Spleen (tissue), 11 donors: ENCODE measurements around the gene GNG14. TPM values are rescaled to one million over a fixed set of nuclear protein-coding genes. Genes with fewer than 3 reads are reported as not detected.

ENCODE experiments used
- DNase-seq: peaks from one replicate; pipeline ENCODE4 v3.0.0-alpha.2; 2020
- H3K27ac ChIP-seq, 8 donors: fragments of 200-600 bp; sonication (generic) in 7 of 8; 1 replicate in 4 of 8; 2 replicates in 4 of 8; pipeline versions ENCODE4 v1.5.0 to v1.8.0; 2016 to 2021; ENCODE audit warnings: inconsistent platforms in 4 of 8, mild to moderate bottlenecking in 4 of 8, moderate library complexity in 1 of 8
- H3K27me3 ChIP-seq, 7 donors: fragments of 200-600 bp; sonication (generic) in 6 of 7; replicated peaks in 1 of 7; 1 replicate in 4 of 7; 2 replicates in 3 of 7; pipeline versions ENCODE4 v1.5.0 to v1.8.0; 2016 to 2021; ENCODE audit warnings: inconsistent platforms in 3 of 7, mild to moderate bottlenecking in 1 of 7
- H3K36me3 ChIP-seq, 6 donors: fragments of 200-600 bp; sonication (generic) in 5 of 6; 1 replicate in 4 of 6; 2 replicates in 2 of 6; pipeline versions ENCODE4 v1.5.0 to v1.8.0; 2016 to 2021; ENCODE audit warnings: inconsistent platforms in 2 of 6
- H3K4me1 ChIP-seq, 6 donors: fragments of 200-600 bp; sonication (generic) in 5 of 6; 1 replicate in 3 of 6; 2 replicates in 3 of 6; pipeline versions ENCODE4 v1.5.0 to v1.8.0; 2016 to 2021; ENCODE audit warnings: inconsistent platforms in 3 of 6
- H3K4me3 ChIP-seq, 8 donors: fragments of 200-600 bp; sonication (generic) in 7 of 8; 1 replicate in 4 of 8; 2 replicates in 4 of 8; pipeline versions ENCODE4 v1.5.0 to v1.8.0; 2016 to 2021; ENCODE audit warnings: inconsistent platforms in 4 of 8, mild to moderate bottlenecking in 4 of 8, moderate library complexity in 2 of 8
- H3K9me3 ChIP-seq, 8 donors: fragments of 200-600 bp; sonication (generic) in 7 of 8; 1 replicate in 4 of 8; 2 replicates in 4 of 8; pipeline versions ENCODE4 v1.5.0 to v1.8.0; 2016 to 2021; ENCODE audit warnings: inconsistent platforms in 4 of 8
- POLR2A ChIP-seq, 3 donors: fragments of 450-650 bp; IDR thresholded peaks; one replicate each; pipeline ENCODE4 v1.5.1; 2017; ENCODE audit warnings: antibody characterized with exemption in 3 of 3, mild to moderate bottlenecking in 1 of 3
- POLR2AphosphoS5 ChIP-seq, 3 donors: sonication (generic); formaldehyde crosslinking; IDR thresholded peaks; one replicate each; pipeline ENCODE4 v1.5.1; 2017; ENCODE audit warnings: antibody characterized with exemption in 3 of 3
- WGBS, 5 donors: extraction: QIAGEN DNeasy Blood & Tissue Kit in 3 of 5; methylation state at CpG; one replicate each; pipeline versions ENCODE4 v1.1.5 to v1.1.7; 2013 to 2018; 5-methylcytosine and 5-hydroxymethylcytosine counted together
- intact Hi-C: fragments of 100-400 bp; cut with DNase I; formaldehyde crosslinking; loops from one replicate; pipeline ENCODE4 v1.15.0; 2023; ENCODE audit warnings: low total_unique reads
- polyA plus RNA-seq, 3 donors: library from polyadenylated mRNA; stranded (reverse); fragments of 200-250 nt; gene quantifications; one replicate each; pipeline ENCODE4 v1.2.1, GENCODE V29; 2013
- total RNA-seq, 7 donors: library from RNA; depleted of rRNA in 3 of 7; stranded (reverse); fragments of >200 nt in 3 of 7; fragmentation: NEBNext Ultra II Directional in 4 of 7; extraction: Animal tissue kit (Norgen Biotek cat#: 25700) in 4 of 7; gene quantifications; one replicate each; pipeline versions ENCODE4 v1.1.0 to v1.2.1, GENCODE V29; 2016 to 2021
- TF ChIP-seq, protein P1 (sequence below), 11 experiments: fragments of 200-600 bp in 7 of 11; fragments of 450-650 bp in 4 of 11; sonication (generic) in 4 of 11; IDR thresholded peaks in 8 of 11; conservative IDR thresholded peaks in 3 of 11; 1 replicate in 7 of 11; 2 replicates in 4 of 11; pipeline versions ENCODE4 v1.4.0 to v1.8.0; 2016 to 2021; ENCODE audit warnings: antibody characterized with exemption in 11 of 11, inconsistent platforms in 4 of 11, mild to moderate bottlenecking in 1 of 11
- donor health status: healthy with polysubstance abuse.
- donor health status: DM: no; HTN: no; CAD: no; lungs with moderate emphysema.
- donor health status: DM: no; HTN: no; CAD: no.
- donor health status: Bipolar disorder and iron deficiency.
- donor health status: healthy.
- donor health status: DM: no; HTN: no; CAD: no.
- donor health status: DM: yes; HTN: yes; CAD: no.

GNG14 gene
- total and polyA plus RNA-seq, 10 donors: not detected

DNA sequence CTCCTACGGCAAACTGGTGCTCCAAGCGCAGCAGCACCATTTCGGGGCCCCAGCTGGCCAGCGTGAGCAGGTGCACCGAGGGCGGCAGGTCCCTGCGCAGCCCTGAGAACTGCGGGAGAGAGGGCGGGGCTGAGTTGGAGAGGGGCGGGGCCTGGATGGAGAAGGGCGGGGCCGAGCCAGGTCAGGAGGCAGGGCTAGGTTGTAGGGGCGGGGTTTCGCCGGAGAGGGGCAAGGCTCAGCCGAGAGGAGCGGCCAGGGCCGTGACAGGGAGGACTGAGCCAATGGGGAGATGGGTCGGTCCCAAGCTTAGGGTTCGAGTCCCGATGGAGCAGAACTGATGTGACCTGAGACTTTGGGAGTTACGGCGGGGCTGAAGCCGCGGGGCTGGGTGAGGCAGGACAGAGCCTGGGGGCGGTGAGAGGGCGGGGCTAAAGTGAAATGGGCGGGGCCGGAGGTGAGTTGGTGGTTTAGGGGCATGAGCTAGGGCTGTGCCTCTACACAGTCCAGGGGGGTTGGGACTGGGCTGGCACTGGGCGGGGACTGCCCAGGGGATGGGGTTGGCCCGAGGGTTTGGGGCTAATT, 40.2 kb upstream of the GNG14 start:
- Histone ChIP-seq H3K4me1 (peaks cover 0 to 15% (median 9%) of the 10 kb centered on the region in 6 donors), H3K4me3 (peak overlapping the region in 5 of 8 donors; percentile 7 to 59 (median 25)), H3K36me3 (peaks cover 0 to 85% (median 10%) of the 10 kb centered on the region in 6 donors), H3K9me3 (no peaks in the 10 kb centered on the region), H3K27ac (peak overlapping the region in 2 of 8 donors; percentile 13), H3K27me3 (no peaks in the 10 kb centered on the region)
- no peak for TF ChIP-seq POLR2A (IDR thresholded peaks at IDR 0.05)
- peak in 2 of 3 donors; percentile 58 to 69 for TF ChIP-seq POLR2AphosphoS5 (IDR thresholded peaks at IDR 0.05)
- 34 to 61% (median 42%) methylated on average over 30 to 31 of the region's 31 CpGs for WGBS, 5 donors
- intact Hi-C loops: no loop called here
- peak; percentile 85 for DNase-seq

DNA sequence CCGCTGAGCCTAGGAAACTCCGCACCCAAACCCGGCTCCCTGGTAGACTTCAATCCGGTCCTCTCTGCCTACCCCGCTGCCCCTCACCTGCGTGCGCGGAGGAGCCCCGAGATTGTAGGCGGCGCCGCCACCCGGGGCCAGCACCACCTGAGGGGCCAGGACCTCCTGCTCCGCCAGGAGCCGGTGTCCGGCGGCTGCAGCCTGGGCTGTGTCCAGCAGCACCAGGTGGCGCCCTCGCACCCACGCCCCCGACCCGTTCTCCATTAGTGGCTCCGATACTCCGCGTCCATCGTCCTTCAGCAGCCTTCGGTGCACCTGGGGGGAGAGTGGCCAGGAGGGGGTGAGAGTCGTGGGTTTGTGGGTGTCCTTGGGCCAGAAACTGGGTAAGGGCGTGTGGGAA, 39.7 kb upstream of the GNG14 start:
- peaks cover 0 to 85% (median 10%) of the 10 kb centered on the region in 6 donors for H3K36me3 ChIP-seq
- intact Hi-C loops: no loop called here
- peak overlapping the region in 5 of 8 donors; percentile 7 to 59 (median 25) for H3K4me3 ChIP-seq
- peaks cover 0 to 15% (median 9%) of the 10 kb centered on the region in 6 donors for H3K4me1 ChIP-seq
- H3K27ac ChIP-seq: peak overlapping the region in 1 of 8 donors; percentile 13
- TF ChIP-seq POLR2A (IDR thresholded peaks at IDR 0.05): no peak
- TF ChIP-seq, protein P1, sequence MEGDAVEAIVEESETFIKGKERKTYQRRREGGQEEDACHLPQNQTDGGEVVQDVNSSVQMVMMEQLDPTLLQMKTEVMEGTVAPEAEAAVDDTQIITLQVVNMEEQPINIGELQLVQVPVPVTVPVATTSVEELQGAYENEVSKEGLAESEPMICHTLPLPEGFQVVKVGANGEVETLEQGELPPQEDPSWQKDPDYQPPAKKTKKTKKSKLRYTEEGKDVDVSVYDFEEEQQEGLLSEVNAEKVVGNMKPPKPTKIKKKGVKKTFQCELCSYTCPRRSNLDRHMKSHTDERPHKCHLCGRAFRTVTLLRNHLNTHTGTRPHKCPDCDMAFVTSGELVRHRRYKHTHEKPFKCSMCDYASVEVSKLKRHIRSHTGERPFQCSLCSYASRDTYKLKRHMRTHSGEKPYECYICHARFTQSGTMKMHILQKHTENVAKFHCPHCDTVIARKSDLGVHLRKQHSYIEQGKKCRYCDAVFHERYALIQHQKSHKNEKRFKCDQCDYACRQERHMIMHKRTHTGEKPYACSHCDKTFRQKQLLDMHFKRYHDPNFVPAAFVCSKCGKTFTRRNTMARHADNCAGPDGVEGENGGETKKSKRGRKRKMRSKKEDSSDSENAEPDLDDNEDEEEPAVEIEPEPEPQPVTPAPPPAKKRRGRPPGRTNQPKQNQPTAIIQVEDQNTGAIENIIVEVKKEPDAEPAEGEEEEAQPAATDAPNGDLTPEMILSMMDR (IDR thresholded peaks at IDR 0.05 in 8 of 11, conservative IDR thresholded peaks at IDR 0.05 in 3 of 11): peak in 3 of 11 experiments; percentile 16 to 21 (median 20)
- peak in 1 of 3 donors; percentile 32 for TF ChIP-seq POLR2AphosphoS5 (IDR thresholded peaks at IDR 0.05)
- H3K9me3 ChIP-seq: no peaks in the 10 kb centered on the region
- DNase-seq: no peak
- no peaks in the 10 kb centered on the region for H3K27me3 ChIP-seq
- 22 to 52% (median 33%) methylated on average over 13 to 29 of the region's 29 CpGs for WGBS, 5 donors

DNA sequence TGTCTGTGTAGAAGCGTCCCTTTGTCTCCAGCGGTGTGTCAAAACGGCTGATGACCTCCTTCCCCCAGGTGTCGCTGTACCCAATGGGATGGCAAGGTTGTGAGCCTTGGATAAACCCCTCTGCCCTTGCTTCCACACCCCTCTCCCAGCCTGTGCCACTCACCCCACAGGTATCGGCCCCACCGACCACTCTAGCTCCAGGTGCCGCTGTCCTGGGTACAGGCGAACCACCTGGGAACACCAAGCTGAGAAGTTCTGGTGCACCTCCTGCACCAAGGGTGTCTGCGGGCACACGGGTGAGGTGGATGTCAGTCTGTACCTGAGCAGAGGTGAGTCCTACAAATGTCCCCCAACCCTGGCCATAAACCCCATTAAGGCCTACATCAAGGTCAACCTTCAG, 37.9 kb upstream of the GNG14 start:
- no peak for TF ChIP-seq POLR2AphosphoS5 (IDR thresholded peaks at IDR 0.05)
- TF ChIP-seq, protein P1 (IDR thresholded peaks at IDR 0.05 in 8 of 11, conservative IDR thresholded peaks at IDR 0.05 in 3 of 11): no peak
- TF ChIP-seq POLR2A (IDR thresholded peaks at IDR 0.05): no peak

DNA sequence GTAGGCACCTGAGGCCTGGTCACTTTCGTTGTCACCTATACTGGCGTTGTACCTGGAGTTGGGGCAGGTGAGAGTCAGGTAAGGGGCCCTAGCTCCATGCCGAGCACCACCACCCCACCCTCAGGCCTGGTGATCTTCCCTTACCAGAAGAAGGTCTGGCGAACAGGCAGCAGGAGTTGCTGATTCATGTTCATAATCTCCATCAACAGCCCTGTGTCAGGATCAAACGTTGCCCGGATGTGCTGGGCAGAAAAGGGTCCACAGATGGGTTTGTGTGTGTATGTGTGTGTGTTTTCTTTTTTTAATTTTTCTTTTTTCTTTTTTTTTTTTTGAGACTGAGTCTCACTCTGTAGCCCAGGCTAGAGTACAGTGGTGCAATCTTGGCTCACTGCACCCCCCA, 35.6 kb upstream of the GNG14 start:
- whole genome bisulfite sequencing, 5 donors: 91 to 98% (median 96%) methylated on average over 6 of the region's 6 CpGs
- H3K9me3 ChIP-seq: no peaks in the 10 kb centered on the region
- H3K27me3 ChIP-seq: no peaks in the 10 kb centered on the region
- peak; percentile 9 for DNase-seq
- H3K4me3 ChIP-seq: no peak overlapping the region
- no peak overlapping the region for H3K27ac ChIP-seq
- intact Hi-C loops: no loop called here
- H3K36me3 ChIP-seq: peaks cover 0 to 87% (median 36%) of the 10 kb centered on the region in 6 donors
- TF ChIP-seq POLR2AphosphoS5 (IDR thresholded peaks at IDR 0.05): no peak
- no peak for TF ChIP-seq POLR2A (IDR thresholded peaks at IDR 0.05)
- TF ChIP-seq, protein P1 (IDR thresholded peaks at IDR 0.05 in 8 of 11, conservative IDR thresholded peaks at IDR 0.05 in 3 of 11): no peak
- H3K4me1 ChIP-seq: peaks cover 0 to 15% (median 9%) of the 10 kb centered on the region in 6 donors

More for the DNA sequence above, 37.9 kb upstream of the GNG14 start:
- intact Hi-C loops: no loop called here
- H3K4me1 ChIP-seq: peaks cover 0 to 15% (median 9%) of the 10 kb centered on the region in 6 donors
- no peak overlapping the region for H3K4me3 ChIP-seq
- no peak for DNase-seq
- WGBS, 5 donors: 93 to 97% (median 97%) methylated on average over 10 of the region's 10 CpGs
- no peak overlapping the region for H3K27ac ChIP-seq
- no peaks in the 10 kb centered on the region for H3K9me3 ChIP-seq
- H3K36me3 ChIP-seq: peaks cover 0 to 87% (median 15%) of the 10 kb centered on the region in 6 donors
- no peaks in the 10 kb centered on the region for H3K27me3 ChIP-seq
